IMR-90 (cell line): ENCODE measurements around the gene EXOC3L2. TPM values are rescaled to one million over a fixed set of nuclear protein-coding genes. Genes with fewer than 3 reads are reported as not detected.

Experiments used
- ATAC-seq: fragments of 200-7000 bp; cut with Tn5 transposase; 2 replicates; pipeline ENCODE4 v1.9.1; 2020; ENCODE audit warnings: low read depth, mild to moderate bottlenecking, moderate library complexity
- BruUV-seq: library from RNA; stranded (reverse); fragments of 400-500 nt; replicated peaks from 2 replicates; lab custom pipeline; 2021; lab: Mats Ljungman, UMichigan
- CTCF ChIA-PET: fragments of 300-600 bp; formaldehyde crosslinking; extraction: SDS; loops from one replicate; lab custom pipeline; 2021; ENCODE audit warnings: antibody characterized with exemption; lab: Yijun Ruan, JAX
- POLR2A ChIA-PET: fragments of 300-600 bp; sonication (Branson Sonifier 250); formaldehyde crosslinking; loops from one replicate; lab custom pipeline; 2022; ENCODE audit warnings: antibody characterized with exemption; ENCODE audit not compliant: unreplicated experiment; lab: Charles Lee
- DNase-seq: peaks from one replicate; pipeline ENCODE4 v3.0.0; 2013
- H2AFZ ChIP-seq: replicated peaks from 2 replicates; pipeline ENCODE3; 2013; ENCODE audit warnings: low read length, mild to moderate bottlenecking; ENCODE audit not compliant: poor library complexity
- H2AK5ac ChIP-seq: 2 replicates; pipeline ENCODE4 v1.6.1; 2013; ENCODE audit warnings: low read depth, low read length, inconsistent platforms
- H2AK9ac ChIP-seq: replicated peaks from 2 replicates; pipeline ENCODE3; 2013; ENCODE audit warnings: mild to moderate bottlenecking, low read depth, low read length, moderate library complexity; ENCODE audit not compliant: poor library complexity
- H2BK120ac ChIP-seq: 2 replicates; pipeline ENCODE4 v1.6.1; 2013; ENCODE audit warnings: low read depth, low read length, inconsistent platforms
- H2BK15ac ChIP-seq: 3 replicates; pipeline ENCODE4 v1.6.1; 2013; ENCODE audit warnings: low read depth, low read length, inconsistent platforms
- H2BK20ac ChIP-seq: 2 replicates; pipeline ENCODE4 v1.6.1; 2013; ENCODE audit warnings: low read depth, mild to moderate bottlenecking, inconsistent platforms, low read length, moderate library complexity
- H2BK5ac ChIP-seq: 2 replicates; pipeline ENCODE4 v1.6.1; 2013; ENCODE audit warnings: mild to moderate bottlenecking, low read depth, low read length, inconsistent platforms; ENCODE audit not compliant: poor library complexity, severe bottlenecking
- H3K14ac ChIP-seq: replicated peaks from 2 replicates; pipeline ENCODE4 v1.6.1; 2013; ENCODE audit warnings: low read depth, low read length, inconsistent platforms
- H3K18ac ChIP-seq: 2 replicates; pipeline ENCODE4 v1.6.1; 2013; ENCODE audit warnings: low read depth, low read length, control low read depth
- H3K23ac ChIP-seq: 2 replicates; pipeline ENCODE4 v1.6.1; 2013; ENCODE audit warnings: low read depth, low read length, inconsistent platforms
- H3K27ac ChIP-seq: 2 replicates; pipeline ENCODE4 v1.5.1; 2013; ENCODE audit warnings: mild to moderate bottlenecking, control low read depth, low read length; ENCODE audit not compliant: insufficient read depth
- H3K27me3 ChIP-seq: 2 replicates; pipeline ENCODE4 v1.6.1; 2013; ENCODE audit warnings: low read length; ENCODE audit not compliant: control insufficient read depth, insufficient read depth
- H3K36me3 ChIP-seq: 2 replicates; pipeline ENCODE4 v1.6.1; 2013; ENCODE audit warnings: low read length, mixed read lengths; ENCODE audit not compliant: control insufficient read depth, insufficient read depth
- H3K4ac ChIP-seq: 2 replicates; pipeline ENCODE4 v1.6.1; 2013; ENCODE audit warnings: low read depth, low read length, inconsistent platforms
- H3K4me1 ChIP-seq: 2 replicates; pipeline ENCODE4 v1.6.1; 2013; ENCODE audit warnings: low read length, mixed read lengths; ENCODE audit not compliant: control insufficient read depth, insufficient read depth
- H3K4me2 ChIP-seq: 2 replicates; pipeline ENCODE4 v1.6.1; 2013; ENCODE audit warnings: low read depth, mild to moderate bottlenecking, control low read depth, low read length, moderate library complexity
- H3K4me3 ChIP-seq: 2 replicates; pipeline ENCODE4 v1.5.1; 2013; ENCODE audit warnings: low read depth, mild to moderate bottlenecking, control low read depth, low read length, moderate library complexity; ENCODE audit not compliant: insufficient read depth
- H3K56ac ChIP-seq: 2 replicates; pipeline ENCODE4 v1.6.1; 2013; ENCODE audit warnings: low read length, inconsistent platforms; ENCODE audit not compliant: insufficient read depth; ENCODE audit errors: extremely low read depth
- H3K79me1 ChIP-seq, 2 experiments: 2 replicates each; pipeline ENCODE4 v1.6.1; 2013; ENCODE audit warnings: low read length in 2 of 2, inconsistent platforms in 1 of 2, low read depth in 1 of 2
- H3K9ac ChIP-seq: 2 replicates; pipeline ENCODE4 v1.6.1; 2013; ENCODE audit warnings: low read depth, low read length, control low read depth
- H3K9me1 ChIP-seq: 2 replicates; pipeline ENCODE4 v1.6.1; 2013; ENCODE audit warnings: low read length, inconsistent platforms; ENCODE audit not compliant: insufficient read depth
- H3K9me3 ChIP-seq: 2 replicates; pipeline ENCODE4 v1.6.1; 2013; ENCODE audit warnings: low read length; ENCODE audit not compliant: control insufficient read depth, insufficient read depth
- H4K20me1 ChIP-seq: 2 replicates; pipeline ENCODE4 v1.6.1; 2013; ENCODE audit warnings: low read length, inconsistent platforms; ENCODE audit not compliant: insufficient read depth
- H4K5ac ChIP-seq: 2 replicates; pipeline ENCODE4 v1.6.1; 2013; ENCODE audit warnings: mild to moderate bottlenecking, low read depth, low read length, control low read depth
- H4K8ac ChIP-seq, 2 experiments: 2 replicates each; pipeline ENCODE4 v1.6.1; 2013; ENCODE audit warnings: low read depth in 2 of 2, low read length in 2 of 2, control low read depth in 1 of 2, inconsistent platforms in 1 of 2
- H4K91ac ChIP-seq: 2 replicates; pipeline ENCODE4 v1.6.1; 2013; ENCODE audit warnings: low read depth, low read length, inconsistent platforms; ENCODE audit not compliant: insufficient read depth
- BHLHE40 ChIP-seq: fragments of 150-350 bp; IDR thresholded peaks from 2 replicates; pipeline ENCODE4 v1.6.1; 2016; ENCODE audit warnings: mild to moderate bottlenecking, low read depth, low read length
- CEBPB ChIP-seq: IDR thresholded peaks from 2 replicates; pipeline ENCODE4 v1.6.1; 2012; ENCODE audit warnings: low read depth, low read length, improper control_type of control experiment
- CHD1 ChIP-seq: IDR thresholded peaks from 2 replicates; pipeline ENCODE4 v1.6.1; 2012; ENCODE audit warnings: low read depth, low read length, improper control_type of control experiment
- FOS ChIP-seq: fragments of 150-350 bp; IDR thresholded peaks from 2 replicates; pipeline ENCODE4 v1.6.1; 2016; ENCODE audit warnings: low read depth, low read length
- MAFK ChIP-seq: IDR thresholded peaks from 2 replicates; pipeline ENCODE4 v1.6.1; 2012; ENCODE audit warnings: low read depth, low read length, improper control_type of control experiment
- MAZ ChIP-seq: IDR thresholded peaks from 2 replicates; pipeline ENCODE4 v1.6.1; 2012; ENCODE audit warnings: low read depth, mild to moderate bottlenecking, low read length, improper control_type of control experiment, moderate library complexity, borderline replicate concordance
- MXI1 ChIP-seq: IDR thresholded peaks from 2 replicates; pipeline ENCODE4 v1.6.1; 2012; ENCODE audit warnings: low read depth, mild to moderate bottlenecking, low read length, moderate library complexity, borderline replicate concordance
- NFE2L2 ChIP-seq: fragments of 150-350 bp; IDR thresholded peaks from 2 replicates; pipeline ENCODE4 v1.6.1; 2016; ENCODE audit warnings: low read depth, mild to moderate bottlenecking, low read length
- POLR2A ChIP-seq: IDR thresholded peaks from 2 replicates; pipeline ENCODE4 v1.6.1; 2012; ENCODE audit warnings: mild to moderate bottlenecking, low read depth, low read length
- RAD21 ChIP-seq: IDR thresholded peaks from 2 replicates; pipeline ENCODE4 v1.6.1; 2012; ENCODE audit warnings: low read length, improper control_type of control experiment
- RCOR1 ChIP-seq: IDR thresholded peaks from 2 replicates; pipeline ENCODE4 v1.6.1; 2012; ENCODE audit warnings: mild to moderate bottlenecking, low read length, improper control_type of control experiment; ENCODE audit not compliant: insufficient replicate concordance
- RFX5 ChIP-seq: IDR thresholded peaks from 2 replicates; pipeline ENCODE4 v1.8.0; 2012; ENCODE audit warnings: low read depth, mild to moderate bottlenecking, low read length, moderate library complexity
- SMC3 ChIP-seq: fragments of 150-350 bp; IDR thresholded peaks from 2 replicates; pipeline ENCODE4 v1.6.1; 2016; ENCODE audit warnings: low read depth, mild to moderate bottlenecking, antibody characterized with exemption, low read length, moderate library complexity
- USF2 ChIP-seq: fragments of 150-350 bp; IDR thresholded peaks from 2 replicates; pipeline ENCODE4 v1.6.1; 2017; ENCODE audit warnings: mild to moderate bottlenecking, antibody characterized with exemption, low read length, low read depth
- WGBS, 2 experiments: methylation state at CpG; one replicate each; pipeline versions ENCODE4 v1.1.5 to v1.1.7; 2013; ENCODE audit warnings: missing lambda C conversion rate in 2 of 2; ENCODE audit not compliant: insufficient read length in 1 of 2; ENCODE audit errors: extremely low coverage in 2 of 2; 5-methylcytosine and 5-hydroxymethylcytosine counted together
- dilution Hi-C: fragments of 300-500 bp; cut with HindIII; formaldehyde crosslinking; loops from one replicate; pipeline ENCODE4 v1.14.3; 2018; ENCODE audit warnings: low sequenced_read_pairs; ENCODE audit not compliant: unreplicated experiment
- in situ Hi-C: fragments of 300-500 bp; cut with MboI; formaldehyde crosslinking; loops from 3 replicates; pipeline ENCODE4 v1.14.3; 2019; ENCODE audit warnings: low sequenced_read_pairs, inconsistent platforms, mixed read lengths
- intact Hi-C: fragments of 100-400 bp; cut with micrococcal nuclease; formaldehyde crosslinking; loops from 2 replicates; pipeline ENCODE4 v1.10.0; 2022
- polyA plus RNA-seq, 3 experiments: library from polyadenylated mRNA; depleted of rRNA; stranded (reverse); fragments of >200 nt; gene quantifications; 2 replicates each; pipeline ENCODE4 v1.2.3, GENCODE V29; 2012; ENCODE audit warnings: low replicate concordance in 1 of 3
- total RNA-seq: library from RNA; depleted of rRNA; stranded (reverse); fragments of >200 nt; gene quantifications from 2 replicates; pipeline ENCODE4 v1.2.3, GENCODE V29; 2012
- TF ChIP-seq, protein P1 (sequence below): fragments of 150-350 bp; IDR thresholded peaks from 2 replicates; pipeline ENCODE4 v1.6.1; 2016; ENCODE audit warnings: low read depth, mild to moderate bottlenecking, low read length, moderate library complexity, borderline replicate concordance

Gene EXOC3L2
- total and polyA plus RNA-seq, 2 of the 4 experiments (the other 2 are of a cell fraction): 0.03 TPM; not detected in 1

- H2AK9ac ChIP-seq: no peak overlapping the region
- no peak overlapping the region for H3K14ac ChIP-seq
- H3K4me3 ChIP-seq: peak overlapping the region; percentile 27
- peak overlapping the region; percentile 61 for H2AFZ ChIP-seq
- no peak overlapping the region for H4K8ac ChIP-seq
- no peak overlapping the region for H3K27ac ChIP-seq
- 5% methylated on average over 23 of the region's 46 CpGs; no CpG with 5 or more reads in 1 of the 2 experiments for WGBS, 2 experiments
- no peak overlapping the region; the same call in 1 of the 2 replicates for H3K23ac ChIP-seq
- H2BK120ac ChIP-seq: no peak overlapping the region
- no peak overlapping the region for H3K9ac ChIP-seq
- intact Hi-C loops: no loop called here
- H3K27me3 ChIP-seq: peaks cover 69% of the 10 kb centered on the region
- peak; percentile 83 for ATAC-seq
- no TSS peak for BruUV-seq
- H4K20me1 ChIP-seq: no peaks in the 10 kb centered on the region; the same call in 1 of the 2 replicates
- H3K79me1 ChIP-seq: no peaks in the 10 kb centered on the region
- H3K18ac ChIP-seq: no peak overlapping the region
- no peak overlapping the region for H2BK20ac ChIP-seq
- ChIA-PET CTCF (no interaction called here), POLR2A (no interaction called here)
- H2BK5ac ChIP-seq: no peak overlapping the region
- no peak overlapping the region for H4K91ac ChIP-seq
- no peaks in the 10 kb centered on the region for H3K36me3 ChIP-seq
- H3K9me3 ChIP-seq: no peaks in the 10 kb centered on the region
- H3K4ac ChIP-seq: no peak overlapping the region
- H4K5ac ChIP-seq: no peak overlapping the region
- no peak overlapping the region for H3K56ac ChIP-seq
- DNase-seq: no peak
- peaks cover 2% of the 10 kb centered on the region; the same call in 1 of the 2 replicates for H3K4me1 ChIP-seq
- peak overlapping the region; percentile 94 for H3K4me2 ChIP-seq
- no peak overlapping the region for H2BK15ac ChIP-seq
- H3K9me1 ChIP-seq: no peaks in the 10 kb centered on the region
- H2AK5ac ChIP-seq: no peak overlapping the region
- dilution Hi-C loops: no loop called here
- in situ Hi-C loops: no loop called here
- TF ChIP-seq RAD21: no peak
- TF ChIP-seq MAZ: no peak
- TF ChIP-seq CEBPB: no peak
- TF ChIP-seq, protein P1, sequence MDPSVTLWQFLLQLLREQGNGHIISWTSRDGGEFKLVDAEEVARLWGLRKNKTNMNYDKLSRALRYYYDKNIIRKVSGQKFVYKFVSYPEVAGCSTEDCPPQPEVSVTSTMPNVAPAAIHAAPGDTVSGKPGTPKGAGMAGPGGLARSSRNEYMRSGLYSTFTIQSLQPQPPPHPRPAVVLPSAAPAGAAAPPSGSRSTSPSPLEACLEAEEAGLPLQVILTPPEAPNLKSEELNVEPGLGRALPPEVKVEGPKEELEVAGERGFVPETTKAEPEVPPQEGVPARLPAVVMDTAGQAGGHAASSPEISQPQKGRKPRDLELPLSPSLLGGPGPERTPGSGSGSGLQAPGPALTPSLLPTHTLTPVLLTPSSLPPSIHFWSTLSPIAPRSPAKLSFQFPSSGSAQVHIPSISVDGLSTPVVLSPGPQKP: no peak
- no peak for TF ChIP-seq USF2
- no peak for TF ChIP-seq RFX5
- TF ChIP-seq FOS: no peak
- no peak for TF ChIP-seq MAFK
- TF ChIP-seq SMC3: no peak
- no peak for TF ChIP-seq NFE2L2
- TF ChIP-seq BHLHE40: no peak
- TF ChIP-seq RCOR1: no peak
- no peak for TF ChIP-seq POLR2A
- TF ChIP-seq CHD1: no peak
- TF ChIP-seq MXI1: no peak
Observed at GRCh38 chr19:45217193-45217956, 27.8 kb downstream of the EXOC3L2 start.
